Measurements from ENCODE around the gene MAN2B1.

- TF ChIP-seq CTCF (IDR thresholded peaks at IDR 0.05) (no peak), POLR2A (IDR thresholded peaks at IDR 0.05; ENCODE audit: low read length) (no peak), JUNB (IDR thresholded peaks at IDR 0.05) (no peak), HEYL (CRISPR knock-in tag; IDR thresholded peaks at IDR 0.05) (no peak)
Observed at GRCh38 chr19:12689012-12689411, 22.5 kb upstream of the MAN2B1 start.

Measured in A549 (cell line).